ENCODE results near the gene MDM1.

DNA sequence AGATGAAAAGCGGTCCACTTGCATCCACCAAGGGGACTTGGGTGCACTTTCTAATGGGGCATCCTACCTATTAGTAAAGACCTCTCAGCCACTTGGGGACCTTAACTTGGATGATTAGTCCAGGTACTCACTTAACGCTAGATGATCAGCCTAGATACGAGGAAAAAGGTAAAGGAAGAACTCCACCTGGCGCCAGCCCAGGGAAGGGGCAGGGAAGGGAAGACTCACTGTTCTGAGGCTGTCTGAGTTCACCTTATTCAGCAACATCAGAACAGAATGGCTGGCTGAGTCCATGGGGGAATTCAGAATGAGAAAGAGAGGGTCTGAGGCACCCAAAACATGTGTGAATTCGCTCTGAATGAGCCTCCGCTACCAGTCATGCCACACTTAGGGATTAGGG, 85.8 kb downstream of the MDM1 start:
- TF ChIP-seq POLR2AphosphoS5 (IDR thresholded peaks at IDR 0.05) (no peak), CTCF (IDR thresholded peaks at IDR 0.05) (no peak), POLR2A (IDR thresholded peaks at IDR 0.05) (no peak)
